Ureter (tissue), 1 donor: ENCODE data around the gene RAB42. TPM values are rescaled to one million over a fixed set of nuclear protein-coding genes. Genes with fewer than 3 reads are reported as not detected.
A peak's percentile ranks its signal among the peaks of the same experiment; 100 is the strongest.
"Not testable (repeated sequence)": the region's sequence is repeated elsewhere in the genome, so short reads cannot be mapped to it uniquely, and the experiment has no call there.

Experiments used
- DNase-seq: peaks from one replicate; pipeline ENCODE4 v3.0.0-alpha.2; 2020; ENCODE audit warnings: low spot score
- total RNA-seq: library from RNA; stranded (reverse); gene quantifications from one replicate; pipeline ENCODE4 v1.2.4, GENCODE V29; 2023
- donor health status: DM: yes; HTN: yes; CAD: no.

RAB42 gene, protein sequence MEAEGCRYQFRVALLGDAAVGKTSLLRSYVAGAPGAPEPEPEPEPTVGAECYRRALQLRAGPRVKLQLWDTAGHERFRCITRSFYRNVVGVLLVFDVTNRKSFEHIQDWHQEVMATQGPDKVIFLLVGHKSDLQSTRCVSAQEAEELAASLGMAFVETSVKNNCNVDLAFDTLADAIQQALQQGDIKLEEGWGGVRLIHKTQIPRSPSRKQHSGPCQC
- total RNA-seq, result 1.9 TPM

DNA sequence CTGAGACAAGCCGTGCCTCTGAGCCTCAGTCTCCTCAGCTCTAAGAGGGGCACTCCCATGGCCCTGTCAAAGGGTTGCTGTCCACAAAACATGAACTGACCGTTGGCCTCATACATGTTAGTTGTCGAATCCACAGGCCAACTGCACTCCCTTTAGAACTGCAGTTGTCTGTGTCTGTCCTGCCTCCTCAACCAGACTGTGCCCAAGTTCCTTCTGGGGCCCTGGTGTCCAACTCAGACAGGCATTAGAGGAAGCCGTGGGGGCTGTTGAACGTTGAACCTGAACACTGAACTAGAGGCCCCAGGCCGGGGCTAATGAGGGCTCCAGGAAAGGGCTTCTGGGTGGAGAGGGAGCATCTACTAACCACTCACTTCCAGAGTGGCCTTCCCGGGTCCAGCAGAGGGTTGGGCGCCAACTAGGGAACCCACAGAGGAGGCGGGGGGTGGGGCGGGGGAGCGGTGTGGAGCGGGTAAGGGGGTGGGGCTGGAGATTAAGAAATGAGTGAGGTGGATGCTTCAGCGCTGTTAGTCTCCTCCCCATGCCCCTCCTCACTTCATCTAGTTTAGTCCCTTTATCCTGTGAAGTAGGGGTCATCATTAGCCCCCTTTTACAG, at the start of gene RAB42:
Gene RAB42 (plus strand): TSS at position 558 of the 613 bp plus-strand sequence. CDS start 247 bp downstream, outside the sequence.
- peak; percentile 65 for DNase-seq

DNA sequence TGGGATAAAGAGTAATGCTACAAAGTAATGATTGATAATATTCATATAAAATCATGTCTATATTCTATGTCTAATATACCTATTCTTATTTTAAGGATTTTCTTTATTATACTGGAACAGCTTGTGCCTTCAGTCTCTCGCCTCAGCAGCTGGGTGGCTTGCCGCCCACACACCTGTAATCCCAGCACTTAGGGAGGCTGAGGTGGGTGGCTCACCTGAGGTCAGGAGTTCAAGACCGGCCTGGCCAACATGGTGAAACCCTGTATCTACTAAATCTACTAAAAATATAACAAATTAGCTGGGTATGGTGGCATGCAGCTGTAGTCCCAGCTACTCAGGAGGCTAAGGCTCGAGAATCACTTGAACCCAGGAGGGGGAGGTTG, 46.8 kb upstream of the RAB42 start:
- no peak for DNase-seq

DNA sequence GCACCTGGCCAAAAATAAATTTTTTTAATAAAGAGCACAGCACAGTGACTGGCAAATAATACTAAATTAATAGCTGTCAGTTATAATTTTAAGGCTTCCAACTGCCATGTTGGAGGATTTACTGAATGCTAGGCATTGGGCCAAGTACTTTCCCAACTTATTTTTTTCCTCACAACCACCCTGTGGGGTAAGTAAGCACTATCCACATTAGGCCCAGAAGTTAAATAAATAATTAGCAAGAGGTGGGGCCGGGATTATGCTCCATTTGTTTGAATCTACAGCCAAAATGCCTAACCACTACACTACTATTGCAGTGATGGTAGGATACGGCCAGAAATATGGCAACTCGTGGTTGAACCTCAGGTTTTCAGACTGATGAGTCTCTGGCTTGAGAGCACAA, 43.7 kb upstream of the RAB42 start:
- no peak for DNase-seq

DNA sequence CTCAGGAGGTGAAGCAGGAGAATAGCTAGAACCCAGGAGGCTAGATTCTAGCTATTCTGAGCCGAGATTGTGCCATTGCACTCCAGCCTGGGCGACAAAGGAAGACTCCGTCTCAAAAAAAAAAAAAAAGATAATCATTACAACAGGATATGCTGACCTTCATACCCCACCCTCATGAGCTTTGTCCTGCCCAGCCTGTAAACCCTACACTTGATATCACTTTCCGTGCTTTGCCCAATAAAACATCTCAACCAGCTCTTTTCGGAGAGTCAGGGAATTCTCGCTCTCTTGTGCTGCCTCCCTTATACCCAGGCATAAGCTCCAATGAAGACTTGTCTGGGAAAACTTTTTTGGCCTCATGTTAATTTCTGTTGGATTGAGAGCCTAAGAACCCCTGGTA, 40.7 kb upstream of the RAB42 start:
- no peak for DNase-seq

DNA sequence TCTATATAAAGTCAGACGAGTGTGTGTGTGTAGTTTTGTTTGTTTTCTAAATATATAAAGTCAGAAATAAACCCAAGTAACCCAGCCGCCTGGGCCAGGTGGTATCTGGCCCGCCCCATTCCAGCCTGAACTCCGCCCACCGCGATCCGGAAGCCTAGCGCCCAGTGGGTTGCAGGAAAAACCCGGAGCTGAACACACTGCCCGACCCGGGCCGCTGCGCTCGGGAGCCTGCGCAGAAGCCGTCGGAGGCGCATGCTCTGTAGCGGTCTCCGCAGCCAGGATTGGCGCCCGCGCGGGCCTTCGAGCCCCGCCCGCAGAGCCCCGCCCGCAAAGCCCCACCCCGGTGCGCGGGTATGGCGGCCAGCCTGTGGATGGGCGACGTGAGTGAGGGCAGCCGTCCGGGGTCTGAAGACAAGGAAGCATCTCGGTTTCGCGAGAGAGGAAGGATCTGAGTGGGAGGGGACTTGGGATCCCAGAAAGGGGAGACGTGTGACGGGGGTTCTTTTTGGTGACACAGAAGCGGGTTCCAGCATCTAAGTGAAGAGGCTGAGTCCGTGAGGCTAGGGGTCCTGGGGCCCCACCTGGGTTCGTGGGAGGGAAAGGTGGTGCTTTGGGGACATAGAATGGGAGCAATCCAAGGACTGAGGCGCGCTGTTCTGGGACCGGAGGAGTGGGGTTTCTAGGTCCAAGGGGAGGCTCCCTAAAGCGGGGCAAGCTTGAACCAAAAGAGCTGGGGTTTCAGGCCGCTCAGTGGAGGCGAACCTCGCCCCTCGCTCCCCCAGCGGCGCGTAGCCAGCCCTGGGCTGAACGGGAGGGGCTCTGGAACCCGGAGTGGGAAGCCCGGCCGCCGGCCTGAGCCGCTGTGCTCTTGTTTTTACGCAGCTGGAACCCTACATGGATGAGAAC, 39.1 kb upstream of the RAB42 start, which contains the start of gene TRNAU1AP:
Gene TRNAU1AP (plus strand): TSS at position 328 of the 906 bp plus-strand sequence. CDS start 26 bp downstream, at position 354.
- DNase-seq, result peak; percentile 98

DNA sequence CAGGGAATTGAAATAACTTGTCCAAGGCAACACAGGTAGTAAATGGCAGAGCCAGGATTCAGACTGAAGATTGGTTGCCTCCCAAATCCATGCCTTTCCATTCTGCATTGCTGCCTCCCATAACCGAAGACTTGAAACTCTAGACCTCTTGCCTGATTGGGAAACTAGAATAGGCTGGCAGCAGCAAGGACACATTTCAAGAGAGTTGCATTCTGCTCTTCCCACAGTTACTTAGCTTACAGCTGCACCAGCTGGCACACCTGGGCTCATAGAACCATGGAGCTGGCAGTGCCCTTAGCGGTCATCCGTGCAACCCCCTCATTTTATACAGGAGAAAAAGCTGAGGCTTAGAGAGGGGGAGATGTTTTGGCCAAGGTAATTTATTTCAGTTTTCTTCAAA, 31.2 kb upstream of the RAB42 start:
- DNase-seq, result no peak

DNA sequence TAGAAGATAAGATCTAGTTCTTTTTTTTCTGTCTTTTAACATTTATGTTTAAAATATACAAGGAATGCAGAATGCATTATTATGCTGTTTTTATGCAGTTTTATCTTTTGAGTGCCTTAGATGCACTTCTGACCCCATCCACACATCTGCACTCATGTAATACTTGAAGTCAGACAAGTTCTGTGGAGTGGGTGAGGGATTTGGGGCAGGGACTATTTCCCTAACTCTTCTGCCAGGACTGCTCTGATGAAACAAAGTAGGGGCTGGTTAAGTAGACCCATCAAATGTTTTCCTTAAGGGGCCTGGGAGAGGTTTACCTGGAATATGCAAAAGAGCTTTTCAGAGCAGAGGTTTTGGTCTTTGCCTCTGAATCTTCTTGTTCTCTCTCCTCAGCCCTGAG, 27.8 kb upstream of the RAB42 start:
- no peak for DNase-seq

DNA sequence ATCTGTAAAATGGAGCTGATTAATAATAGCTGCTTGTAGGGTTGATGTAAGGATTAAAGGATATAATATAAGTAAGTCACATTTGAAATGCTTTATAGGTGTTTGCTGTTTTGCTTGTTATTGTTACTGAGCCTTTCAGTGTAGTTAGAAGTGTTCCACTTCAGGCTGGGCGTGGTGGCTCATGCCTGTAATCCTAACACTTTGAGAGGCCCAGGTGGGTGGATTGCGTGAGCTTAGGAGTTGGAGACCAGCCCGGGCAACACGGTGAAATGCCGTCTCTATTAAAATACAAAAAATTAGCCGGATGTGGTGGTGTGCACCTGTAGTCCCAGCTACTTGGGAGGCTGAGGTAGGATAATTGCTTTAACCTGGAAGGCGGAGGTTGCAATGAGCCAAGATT, 27.0 kb upstream of the RAB42 start:
- DNase-seq, result no peak

DNA sequence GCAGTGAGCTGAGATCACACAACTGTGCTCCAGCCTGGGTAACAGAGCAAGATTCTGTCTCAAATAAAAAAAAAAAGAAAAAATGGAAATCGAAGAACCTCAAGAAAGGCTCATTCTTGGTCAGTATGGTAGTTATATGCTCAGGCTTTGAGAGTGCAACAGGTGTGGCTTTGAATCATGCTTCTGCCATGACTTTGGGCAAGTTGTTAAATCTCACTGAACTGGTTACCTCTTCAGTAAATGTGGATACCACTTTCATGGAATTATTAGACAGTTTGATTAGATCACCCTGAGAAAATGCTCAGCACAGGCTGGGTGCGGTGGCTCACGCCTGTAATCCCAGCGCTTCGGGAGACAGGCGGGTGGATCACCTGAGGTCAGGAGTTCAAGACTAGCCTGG, 26.3 kb upstream of the RAB42 start:
- no peak for DNase-seq

DNA sequence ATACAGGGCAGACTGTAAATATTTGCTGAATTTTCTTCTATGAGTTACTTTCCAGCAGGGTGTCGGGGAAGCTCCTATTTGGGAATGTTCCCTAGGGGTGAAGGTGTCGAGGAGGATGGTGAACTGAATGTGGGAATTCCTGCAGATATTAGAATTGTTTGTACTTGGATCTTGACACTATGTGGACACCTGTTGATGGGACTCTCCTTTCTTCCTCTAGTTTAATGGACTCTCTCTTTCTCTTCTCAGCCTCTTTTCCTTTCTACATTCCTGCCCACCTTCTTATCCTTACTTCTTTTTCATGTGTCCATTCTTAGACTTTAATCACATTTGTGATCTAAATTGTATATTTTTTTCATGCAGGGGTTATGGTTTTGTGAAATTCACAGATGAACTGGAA, 25.1 kb upstream of the RAB42 start:
- no peak for DNase-seq

DNA sequence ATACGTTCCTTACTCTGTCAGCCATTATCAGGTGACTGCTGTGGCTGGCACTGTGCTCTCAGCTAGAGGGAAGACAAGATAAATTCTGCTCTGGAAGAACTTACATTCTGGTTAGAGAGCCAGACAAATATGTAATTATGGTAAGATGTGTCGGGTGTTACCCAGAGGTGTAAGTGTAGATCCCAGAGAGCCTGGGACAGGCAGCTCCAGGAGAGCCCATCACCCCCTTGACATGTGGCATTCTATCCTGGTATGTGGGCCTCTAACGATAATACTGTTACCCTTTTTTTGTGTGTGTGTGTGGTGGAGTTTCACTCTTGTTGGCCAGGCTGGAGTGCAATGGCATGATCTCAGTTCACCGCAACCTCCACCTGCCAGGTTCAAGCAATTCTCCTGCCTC, 20.2 kb upstream of the RAB42 start:
- no peak for DNase-seq

DNA sequence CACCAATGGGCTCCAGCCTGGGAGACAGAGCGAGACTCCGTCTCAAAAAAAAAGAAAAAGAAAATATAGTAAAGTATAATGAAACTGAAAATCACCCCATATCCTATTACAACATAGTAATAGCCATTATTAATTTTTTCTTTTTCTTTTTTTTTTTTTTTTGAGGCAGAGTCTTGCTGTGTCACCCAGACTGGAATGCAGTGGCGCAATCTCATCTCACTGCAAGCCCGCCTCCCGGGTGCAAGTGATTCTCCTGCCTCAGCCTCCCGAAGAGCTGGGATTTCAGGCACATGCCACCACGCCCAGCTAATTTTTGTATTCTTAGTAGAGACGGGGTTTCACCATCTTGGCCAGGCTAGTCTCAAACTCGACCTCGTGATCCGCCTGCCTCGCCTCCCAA, 19.2 kb upstream of the RAB42 start:
- DNase-seq, result not testable (repeated sequence)

DNA sequence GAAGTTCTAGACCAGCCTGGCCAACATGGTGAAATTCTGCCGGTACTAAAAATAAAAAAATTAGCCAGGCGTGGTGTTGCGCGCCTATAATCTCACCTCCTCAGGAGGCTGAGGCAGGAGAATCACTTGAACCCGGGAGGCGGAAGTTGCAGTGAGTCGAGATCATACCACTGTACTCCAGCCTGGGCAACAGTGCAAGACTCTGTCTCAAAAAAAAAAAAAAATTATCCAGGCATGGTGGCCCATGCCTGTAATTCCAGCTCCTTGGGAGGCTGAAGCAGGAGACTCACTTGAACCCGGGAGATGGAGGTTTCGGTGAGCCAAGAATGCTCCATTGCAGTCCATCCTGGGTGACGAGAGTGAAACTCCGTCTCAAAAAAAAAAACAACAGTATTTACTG, 18.5 kb upstream of the RAB42 start:
- DNase-seq, result no peak

DNA sequence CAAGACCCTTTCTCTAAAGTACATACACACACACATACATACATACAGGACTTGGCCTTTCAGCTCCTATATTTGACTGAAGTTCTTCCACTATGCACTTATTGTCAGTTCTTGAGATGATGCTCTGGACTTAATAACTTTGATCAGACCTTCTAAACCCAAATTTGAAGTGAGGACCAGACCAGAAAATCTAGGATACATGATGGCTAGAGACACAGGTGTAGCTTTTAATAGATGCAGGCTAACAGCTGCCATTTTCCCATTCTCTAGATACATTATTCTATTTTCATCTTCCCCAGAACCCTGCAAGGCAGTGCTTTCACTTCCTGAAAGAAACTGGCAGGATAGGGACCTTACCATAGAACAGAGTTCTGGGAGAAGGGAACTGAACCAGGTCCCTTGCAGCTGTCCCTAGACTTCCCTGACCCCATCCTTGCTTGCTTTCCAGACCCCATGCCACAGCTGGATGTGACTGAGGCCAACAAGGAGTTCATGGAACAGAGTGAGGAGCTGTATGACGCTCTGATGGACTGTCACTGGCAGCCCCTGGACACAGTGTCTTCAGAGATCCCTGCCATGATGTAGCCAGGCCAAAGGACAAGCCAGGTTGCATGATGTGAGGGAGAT, 14.9 kb upstream of the RAB42 start:
- no peak for DNase-seq

DNA sequence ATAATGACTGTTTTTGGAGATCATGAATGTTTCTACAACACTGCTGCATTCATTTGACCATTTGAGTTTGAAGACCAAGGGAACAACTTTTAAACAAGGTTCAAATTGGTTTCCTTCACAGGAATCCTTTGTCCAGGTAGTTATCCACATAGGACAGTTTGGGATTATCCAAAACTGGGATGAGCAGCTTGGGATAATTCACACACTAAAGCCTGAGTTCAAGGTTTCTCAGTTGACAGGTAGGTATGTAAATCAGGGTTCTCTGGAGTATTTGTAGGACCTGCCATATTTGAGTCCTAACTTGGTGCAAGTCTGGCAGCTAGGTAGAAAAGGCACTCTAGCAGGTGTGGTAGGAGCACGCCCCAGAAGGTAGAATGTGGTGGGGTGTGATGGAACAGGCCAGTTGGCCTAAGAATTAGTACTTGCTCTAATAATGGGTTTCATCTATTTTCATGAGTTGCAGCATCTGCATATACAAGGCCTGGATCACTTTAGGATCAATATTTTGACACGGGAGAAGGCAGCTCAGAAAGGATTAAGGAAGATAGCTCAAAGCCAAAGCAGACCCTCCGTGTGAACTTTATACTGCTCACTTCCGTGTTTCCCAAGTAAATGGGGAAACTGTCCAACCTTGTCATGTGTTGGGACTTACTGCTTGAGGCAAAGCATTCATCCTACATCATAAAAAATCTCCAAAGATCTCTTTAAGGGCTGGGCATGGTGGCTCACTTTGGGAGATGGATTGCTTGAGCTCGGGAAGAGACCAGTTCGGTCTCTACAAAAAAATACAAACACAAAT, 14.1 kb upstream of the RAB42 start:
- DNase-seq, result no peak

DNA sequence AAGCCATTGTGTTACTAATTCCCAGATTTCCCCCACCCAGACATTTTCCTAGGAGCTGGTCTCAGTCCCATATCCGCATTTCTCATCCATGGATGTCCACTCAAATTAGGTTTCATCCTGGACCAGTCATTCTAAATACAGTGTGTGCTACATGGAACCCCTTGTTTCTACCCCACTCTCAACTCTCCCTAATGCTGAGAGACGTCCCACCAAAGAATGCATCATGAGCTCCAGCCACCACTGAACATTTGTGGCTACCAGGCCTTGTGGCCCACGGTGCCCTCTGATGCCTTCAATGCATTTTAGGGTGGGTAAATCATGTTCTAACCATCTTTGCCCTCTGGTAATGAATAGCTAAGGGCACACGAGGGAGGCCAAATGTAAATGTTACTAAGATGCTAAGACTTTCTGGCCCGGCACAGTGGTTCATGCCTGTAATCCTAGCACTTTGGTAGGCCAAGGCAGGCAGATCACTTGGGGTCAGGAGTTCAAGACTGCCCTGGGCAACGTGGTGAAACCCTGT, 13.3 kb upstream of the RAB42 start:
- DNase-seq, result no peak

DNA sequence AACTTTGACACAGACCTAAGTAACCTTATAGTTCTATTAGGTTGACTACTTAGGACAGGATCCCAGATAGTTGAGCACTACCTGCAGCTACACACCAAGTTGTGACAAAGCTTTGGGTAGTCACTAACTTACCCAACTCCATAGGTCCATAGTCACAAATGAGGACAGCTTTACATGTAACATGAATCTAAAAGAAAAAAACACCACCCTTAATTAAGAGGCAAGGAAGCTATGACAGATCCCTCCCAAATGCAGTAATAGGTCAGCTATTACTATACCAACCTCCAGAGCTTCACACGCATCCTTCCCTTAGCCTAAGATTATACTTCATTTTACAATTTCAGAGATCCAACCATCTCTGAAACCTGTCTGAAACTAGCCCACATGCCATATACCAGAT, 12.7 kb upstream of the RAB42 start:
- DNase-seq, result no peak

DNA sequence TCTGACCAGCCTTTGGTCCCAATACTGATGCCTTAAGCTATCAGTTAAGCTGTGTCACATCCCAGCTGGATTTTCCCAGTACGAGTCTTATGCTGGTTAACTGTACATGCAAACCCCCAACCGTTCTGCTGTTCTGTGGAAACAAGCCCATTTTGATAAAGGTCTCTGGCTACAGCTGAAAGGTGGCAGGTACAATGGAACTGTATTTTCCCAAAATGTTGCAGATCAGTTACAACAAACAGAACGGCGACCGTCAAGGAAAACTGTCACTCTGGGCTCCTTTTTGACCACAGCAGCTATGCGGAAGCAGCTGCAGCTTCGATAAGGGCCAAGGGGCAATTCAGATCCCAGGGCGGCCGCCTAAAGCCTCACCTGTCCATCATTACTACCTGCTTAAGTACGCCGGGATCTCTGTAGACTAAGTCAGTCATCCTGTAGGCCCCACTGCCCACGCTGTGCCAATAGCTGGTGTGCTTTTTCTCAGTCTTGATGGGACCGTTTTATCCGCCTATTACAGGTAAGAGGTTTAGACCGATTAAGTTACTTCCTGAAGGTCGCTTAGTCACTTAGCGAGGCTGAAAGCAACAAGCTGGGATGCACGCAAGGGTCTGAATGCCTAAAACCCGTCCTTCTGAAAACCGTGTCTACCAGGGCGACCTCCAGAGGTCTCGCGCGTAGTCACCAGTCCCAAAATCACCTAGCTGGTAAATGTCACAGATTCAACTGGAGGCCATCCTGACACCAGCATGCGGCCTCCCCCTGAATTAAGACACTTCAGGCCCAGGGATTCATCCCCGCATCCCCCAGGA, 11.1 kb upstream of the RAB42 start:
- no peak for DNase-seq

DNA sequence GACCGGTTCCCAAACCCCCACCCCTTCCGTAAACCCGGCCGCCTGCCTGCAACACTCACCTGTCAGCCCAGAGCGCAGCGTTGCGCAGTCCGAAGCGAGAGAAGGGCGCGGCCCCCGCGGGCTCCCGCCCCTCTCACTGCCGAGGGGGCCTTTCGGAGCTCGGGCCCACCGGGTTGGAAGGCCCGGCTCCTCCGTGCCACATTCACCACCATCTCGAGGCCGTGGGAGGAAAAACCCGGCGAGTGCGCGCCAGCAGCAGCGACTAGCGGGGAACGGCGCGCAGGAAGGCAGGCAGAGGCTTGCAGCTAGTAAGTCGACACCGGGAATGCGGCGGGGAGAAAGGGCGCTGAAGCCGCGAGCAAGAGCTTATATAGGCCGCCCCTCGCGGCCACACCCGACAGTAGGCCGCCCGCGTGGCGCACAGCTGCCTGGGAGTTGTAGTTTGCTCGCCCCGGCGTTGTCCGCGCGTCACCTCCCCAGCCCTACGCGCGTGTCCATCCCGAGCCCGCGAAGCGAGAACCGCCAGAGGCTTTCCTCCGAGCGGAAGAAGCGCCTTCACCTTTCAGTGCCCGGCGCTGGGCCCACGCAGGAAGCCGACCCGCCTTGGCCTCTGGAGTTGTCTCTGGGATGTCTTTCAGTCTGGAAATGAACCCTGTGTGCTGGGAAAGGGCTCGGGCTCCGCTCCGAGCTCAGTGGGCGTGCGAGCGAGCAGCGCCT, 10.4 kb upstream of the RAB42 start:
- DNase-seq, result peak; percentile 97

DNA sequence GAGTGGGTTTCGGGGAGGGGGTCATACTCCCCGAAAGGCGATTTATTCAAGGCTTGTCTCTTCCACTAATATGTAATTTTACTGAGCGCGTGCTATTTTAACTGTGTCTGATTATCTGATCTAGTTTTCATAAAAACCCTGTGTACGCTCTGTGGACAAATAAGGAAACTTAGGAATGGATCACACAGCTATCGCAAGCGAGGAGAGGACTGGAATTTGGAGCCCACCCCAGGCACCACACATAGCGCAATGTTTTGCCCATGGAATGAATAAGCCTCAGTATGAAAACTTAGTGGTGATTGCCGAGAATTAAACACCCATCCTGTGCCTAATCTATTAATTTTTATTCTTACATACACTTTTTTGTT, 9.8 kb upstream of the RAB42 start:
- DNase-seq, result no peak
